Breast epithelium (tissue), 4 donors: ENCODE results near the gene MAP3K5. TPM values are rescaled to one million over a fixed set of nuclear protein-coding genes. Genes with fewer than 3 reads are reported as not detected.
"Not testable (repeated sequence)": the region's sequence is repeated elsewhere in the genome, so short reads cannot be mapped to it uniquely, and the experiment has no call there.

ENCODE experiments used
- DNase-seq, 2 donors: peaks; one replicate each; pipeline ENCODE4 v3.0.0-alpha.2; 2019; ENCODE audit warnings: low spot score in 2 of 2
- H3K27ac ChIP-seq, 2 donors: fragments of 200-600 bp; sonication (generic) in 1 of 2; one replicate each; pipeline ENCODE4 v1.5.1; 2016 to 2019; ENCODE audit warnings: mild to moderate bottlenecking in 1 of 2
- H3K27me3 ChIP-seq, 2 donors: fragments of 200-600 bp; sonication (generic) in 1 of 2; one replicate each; pipeline versions ENCODE4 v1.5.1 to v1.6.0; 2017 to 2019; ENCODE audit warnings: control low read depth in 1 of 2, mild to moderate bottlenecking in 1 of 2
- H3K36me3 ChIP-seq: fragments of 200-600 bp; one replicate; pipeline ENCODE4 v1.5.1; 2019
- H3K4me1 ChIP-seq, 2 donors: fragments of 200-600 bp; sonication (generic); one replicate each; pipeline ENCODE4 v1.5.1; 2016 to 2019; ENCODE audit warnings: control low read depth in 1 of 2
- H3K4me3 ChIP-seq, 3 donors: fragments of 200-600 bp; sonication (generic); 1 replicate in 2 of 3; 2 replicates in 1 of 3; pipeline ENCODE4 v1.5.1; 2016 to 2019; ENCODE audit warnings: mild to moderate bottlenecking in 3 of 3, moderate library complexity in 2 of 3
- H3K9me3 ChIP-seq, 2 donors: fragments of 200-600 bp; sonication (generic) in 1 of 2; one replicate each; pipeline ENCODE4 v1.5.1; 2016 to 2019; ENCODE audit warnings: control low read depth in 1 of 2
- CTCF ChIP-seq, 3 donors: fragments of 450-650 bp; IDR thresholded peaks; one replicate each; pipeline ENCODE4 v1.5.1; 2016 to 2017; ENCODE audit warnings: antibody characterized with exemption in 3 of 3, mild to moderate bottlenecking in 3 of 3, moderate library complexity in 3 of 3
- POLR2A ChIP-seq: fragments of 450-650 bp; IDR thresholded peaks from one replicate; pipeline ENCODE4 v1.6.1; 2016; ENCODE audit warnings: antibody characterized with exemption, mild to moderate bottlenecking, moderate library complexity
- POLR2AphosphoS5 ChIP-seq, 3 donors: sonication (generic); formaldehyde crosslinking; IDR thresholded peaks; one replicate each; pipeline ENCODE4 v1.6.1; 2017; ENCODE audit warnings: antibody characterized with exemption in 3 of 3
- intact Hi-C: fragments of 100-400 bp; cut with DNase I; formaldehyde crosslinking; loops from one replicate; pipeline ENCODE4 v1.15.1; 2023; ENCODE audit warnings: low total_unique reads
- total RNA-seq, 3 donors: library from RNA; depleted of rRNA; stranded (reverse); fragments of >200 nt; gene quantifications; one replicate each; pipeline ENCODE4 v1.1.0, GENCODE V29; 2016

MAP3K5 gene
- total RNA-seq, 3 donors from 2014 or later = 18.6 to 40.0 (median 33.2) TPM

GRCh38 chr6:136695412-136695811, 96.9 kb downstream of the MAP3K5 start:
- Histone ChIP-seq H3K27me3 (no peaks in the 10 kb centered on the region), H3K9me3 (no peaks in the 10 kb centered on the region), H3K27ac (no peak overlapping the region), H3K4me1 (no peaks in the 10 kb centered on the region), H3K36me3 (no peaks in the 10 kb centered on the region), H3K4me3 (no peak overlapping the region)
- DNase-seq = no peak
- intact Hi-C loops = no loop called here
- TF ChIP-seq CTCF (IDR thresholded peaks at IDR 0.05) (no peak), POLR2A (no peak), POLR2AphosphoS5 (IDR thresholded peaks at IDR 0.05) (no peak)

- H3K4me3 ChIP-seq = no peak overlapping the region
- no peaks in the 10 kb centered on the region for H3K4me1 ChIP-seq
- H3K9me3 ChIP-seq = no peaks in the 10 kb centered on the region
- no peaks in the 10 kb centered on the region for H3K27me3 ChIP-seq
- H3K27ac ChIP-seq = no peak overlapping the region
- intact Hi-C loops = no loop called here
- no peak for DNase-seq
- no peak for TF ChIP-seq POLR2AphosphoS5 (IDR thresholded peaks at IDR 0.05)
- no peak for TF ChIP-seq CTCF (IDR thresholded peaks at IDR 0.05)
- TF ChIP-seq POLR2A = no peak
- H3K36me3 ChIP-seq = no peaks in the 10 kb centered on the region
These were observed 99.2 kb downstream of the MAP3K5 start for GRCh38 chr6:136693090-136693489.

GRCh38 chr6:136687894-136688293, 104.4 kb downstream of the MAP3K5 start:
- H3K27me3 ChIP-seq, H3K27ac ChIP-seq, intact Hi-C loops, H3K9me3 ChIP-seq, DNase-seq, H3K4me3 ChIP-seq, H3K4me1 ChIP-seq, H3K36me3 ChIP-seq: not testable (repeated sequence)

GRCh38 chr6:136685540-136686108, 106.7 kb downstream of the MAP3K5 start:
- no peak for DNase-seq
- Histone ChIP-seq H3K36me3 (no peaks in the 10 kb centered on the region), H3K9me3 (no peaks in the 10 kb centered on the region), H3K4me1 (no peaks in the 10 kb centered on the region), H3K27ac (peak overlapping the region in 1 of 2 donors; percentile 22), H3K4me3 (no peak overlapping the region), H3K27me3 (no peaks in the 10 kb centered on the region)
- TF ChIP-seq POLR2AphosphoS5 (IDR thresholded peaks at IDR 0.05) = no peak
- TF ChIP-seq CTCF (IDR thresholded peaks at IDR 0.05) = no peak
- no peak for TF ChIP-seq POLR2A
- intact Hi-C loops = no loop called here

GRCh38 chr6:136684466-136684865, 107.8 kb downstream of the MAP3K5 start:
- Histone ChIP-seq H3K36me3 (no peaks in the 10 kb centered on the region), H3K4me1 (no peaks in the 10 kb centered on the region), H3K9me3 (no peaks in the 10 kb centered on the region), H3K27me3 (no peaks in the 10 kb centered on the region), H3K27ac (no peak overlapping the region), H3K4me3 (no peak overlapping the region)
- TF ChIP-seq CTCF (IDR thresholded peaks at IDR 0.05) (no peak), POLR2AphosphoS5 (IDR thresholded peaks at IDR 0.05) (no peak), POLR2A (no peak)
- DNase-seq = no peak
- intact Hi-C loops = no loop called here
